Astrocyte (in vitro differentiated cells and primary cell): ENCODE data around the gene SEMA7A. TPM values are rescaled to one million over a fixed set of nuclear protein-coding genes. Genes with fewer than 3 reads are reported as not detected.

Source experiments
- microRNA-seq: library from miRNA; unstranded; fragments of <30 nt; microRNA quantifications from one replicate; pipeline ENCODE4 v1.2.0, GENCODE V29; 2020
- total RNA-seq: library from RNA; stranded (reverse); gene quantifications from 2 replicates; pipeline ENCODE4 v1.2.1, GENCODE V29; 2021

Gene SEMA7A
- total RNA-seq, 1 donor from 2014 or later: 26.7 TPM

Small RNAs within 50 kb of the gene (microRNA-seq; reads per million reads assigned to microRNA genes)
- gene MIR6881: not detected

Other genes starting within 250 kb of the SEMA7A start
- gene STRA6, start 231.2 kb downstream of the SEMA7A start, total RNA-seq: 7.2 and 13.7 TPM in 2 replicates
- gene CCDC33, start 197.6 kb downstream of the SEMA7A start, total RNA-seq: 0.41 and 0.96 TPM in 2 replicates
- gene CYP11A1, start 66.3 kb downstream of the SEMA7A start, total RNA-seq: 0.43 and 0.60 TPM in 2 replicates
- 40.9 and 46.1 TPM in 2 replicates for gene UBL7, start 27.2 kb upstream of the SEMA7A start, total RNA-seq
- gene ARID3B, start 107.3 kb upstream of the SEMA7A start, total RNA-seq: 11.9 and 18.5 TPM in 2 replicates
- gene CLK3, start 181.9 kb upstream of the SEMA7A start, total RNA-seq: 57.4 and 65.8 TPM in 2 replicates